ENCODE data around the gene ZDHHC3.

GRCh38 chr3:44961888-44962287 is 14.1 kb downstream of the ZDHHC3 start:
- TF ChIP-seq CTCF (conservative IDR thresholded peaks at IDR 0.05 in 1 of 2, IDR thresholded peaks at IDR 0.05 in 1 of 2; ENCODE audit: extremely low read depth in 1 of 2, insufficient read depth in 1 of 2, low read depth in 1 of 2, low read length in 2 of 2) (no peak), EZH2 (IDR thresholded peaks at IDR 0.05; ENCODE audit: borderline replicate concordance, low read length) (no peak)
